Astrocyte (in vitro differentiated cells and primary cell): ENCODE results near the gene THY1.

Experiments used
- CTCF ChIP-seq: IDR thresholded peaks from 2 replicates; pipeline ENCODE4 v1.5.1; 2011; ENCODE audit warnings: low read depth, mild to moderate bottlenecking, inconsistent platforms, low read length, moderate library complexity; ENCODE audit not compliant: insufficient read depth
- EZH2 ChIP-seq: IDR thresholded peaks from 2 replicates; pipeline ENCODE4 v1.6.1; 2012; ENCODE audit warnings: mild to moderate bottlenecking, low read length, inconsistent platforms; ENCODE audit not compliant: insufficient read depth

- no peak for TF ChIP-seq CTCF
- no peak for TF ChIP-seq EZH2
Measured at GRCh38 chr11:119446434-119446833, 23.5 kb upstream of the THY1 start.
